ENCODE data around the gene STK33. TPM values are rescaled to one million over a fixed set of nuclear protein-coding genes. Genes with fewer than 3 reads are reported as not detected.

Gene STK33
- total RNA-seq, 1 donor from 2014 or later, result 14.9 TPM

- Histone ChIP-seq H3K27me3 (ENCODE audit: control insufficient read depth, insufficient read depth, low read length) (no peaks in the 10 kb centered on the region), H3K4me3 (ENCODE audit: low read depth, low read length) (no peak overlapping the region), H3K36me3 (ENCODE audit: control insufficient read depth, insufficient read depth, low read length) (peaks cover 2% of the 10 kb centered on the region)
- DNase-seq (ENCODE audit: low read depth), result peak; percentile 5
- no peak for TF ChIP-seq CTCF (IDR thresholded peaks at IDR 0.05; ENCODE audit: insufficient read depth, low read length, poor library complexity, severe bottlenecking)
These were observed 44.3 kb upstream of the STK33 start for GRCh38 chr11:8638300-8638699.

- no peak for TF ChIP-seq CTCF (IDR thresholded peaks at IDR 0.05; ENCODE audit: insufficient read depth, low read length, poor library complexity, severe bottlenecking)
- Histone ChIP-seq H3K36me3 (ENCODE audit: control insufficient read depth, insufficient read depth, low read length) (peaks cover 2% of the 10 kb centered on the region), H3K27me3 (ENCODE audit: control insufficient read depth, insufficient read depth, low read length) (no peaks in the 10 kb centered on the region), H3K4me3 (ENCODE audit: low read depth, low read length) (no peak overlapping the region)
- no peak for DNase-seq (ENCODE audit: low read depth)
These were observed 42.1 kb upstream of the STK33 start for GRCh38 chr11:8636127-8636526.

- no peak for DNase-seq (ENCODE audit: low read depth)
- peaks cover 2% of the 10 kb centered on the region for H3K36me3 ChIP-seq (ENCODE audit: control insufficient read depth, insufficient read depth, low read length)
- no peak overlapping the region for H3K4me3 ChIP-seq (ENCODE audit: low read depth, low read length)
- H3K27me3 ChIP-seq (ENCODE audit: control insufficient read depth, insufficient read depth, low read length), result no peaks in the 10 kb centered on the region
- TF ChIP-seq CTCF (IDR thresholded peaks at IDR 0.05; ENCODE audit: insufficient read depth, low read length, poor library complexity, severe bottlenecking), result no peak
These were observed 40.5 kb upstream of the STK33 start for GRCh38 chr11:8634498-8634897.

GRCh38 chr11:8631395-8632118, 37.5 kb upstream of the STK33 start:
- no peak for TF ChIP-seq CTCF (IDR thresholded peaks at IDR 0.05; ENCODE audit: insufficient read depth, low read length, poor library complexity, severe bottlenecking)
- no peak overlapping the region for H3K4me3 ChIP-seq (ENCODE audit: low read depth, low read length)
- DNase-seq (ENCODE audit: low read depth), result no peak

GRCh38 chr11:8624698-8625097, 30.7 kb upstream of the STK33 start:
- TF ChIP-seq CTCF (IDR thresholded peaks at IDR 0.05; ENCODE audit: insufficient read depth, low read length, poor library complexity, severe bottlenecking), result no peak
- Histone ChIP-seq H3K4me3 (ENCODE audit: low read depth, low read length) (no peak overlapping the region), H3K36me3 (ENCODE audit: control insufficient read depth, insufficient read depth, low read length) (peaks cover 2% of the 10 kb centered on the region), H3K27me3 (ENCODE audit: control insufficient read depth, insufficient read depth, low read length) (no peaks in the 10 kb centered on the region)
- no peak for DNase-seq (ENCODE audit: low read depth)

More at GRCh38 chr11:8631395-8632118, 37.5 kb upstream of the STK33 start:
- no peaks in the 10 kb centered on the region for H3K36me3 ChIP-seq (ENCODE audit: control insufficient read depth, insufficient read depth, low read length)
- H3K27me3 ChIP-seq (ENCODE audit: control insufficient read depth, insufficient read depth, low read length), result no peaks in the 10 kb centered on the region

GRCh38 chr11:8621147-8621546, 27.1 kb upstream of the STK33 start:
- peaks cover 2% of the 10 kb centered on the region for H3K36me3 ChIP-seq (ENCODE audit: control insufficient read depth, insufficient read depth, low read length)
- H3K4me3 ChIP-seq (ENCODE audit: low read depth, low read length), result no peak overlapping the region
- no peak for DNase-seq (ENCODE audit: low read depth)
- H3K27me3 ChIP-seq (ENCODE audit: control insufficient read depth, insufficient read depth, low read length), result no peaks in the 10 kb centered on the region
- TF ChIP-seq CTCF (IDR thresholded peaks at IDR 0.05; ENCODE audit: insufficient read depth, low read length, poor library complexity, severe bottlenecking), result no peak
